GM08714 (cell line): ENCODE results near the gene SLCO1A2.

Source experiments
- H3K4me3 ChIP-seq: fragments of 200-500 bp; sonication (Bioruptor generic); 2 replicates; pipeline ENCODE4 v1.5.1; 2014; ENCODE audit warnings: mild to moderate bottlenecking, low read length, inconsistent platforms
- ZNF274 ChIP-seq: IDR thresholded peaks from 2 replicates; pipeline ENCODE4 v1.6.1; 2012; ENCODE audit warnings: mild to moderate bottlenecking, low read depth, low read length

Gene SLCO1A2

DNA sequence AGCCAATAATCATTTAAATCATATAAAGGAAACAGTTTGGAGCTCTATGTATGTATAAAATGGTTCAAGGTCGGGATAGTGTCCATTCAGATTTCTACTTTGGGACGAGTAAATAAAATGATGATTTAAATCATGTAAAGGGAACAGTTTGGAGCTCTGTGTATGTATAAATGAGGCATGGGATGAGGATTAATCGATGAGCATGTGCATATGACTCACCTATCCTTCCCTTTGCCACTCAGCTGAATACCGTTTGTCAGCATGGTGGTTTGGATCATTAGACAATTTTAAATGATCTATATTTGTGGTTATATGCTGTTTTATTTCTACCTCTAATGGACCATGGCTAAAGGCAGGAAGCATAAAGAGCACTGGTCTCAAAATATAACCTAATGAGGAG, 7.1 kb upstream of the SLCO1A2 start:
- TF ChIP-seq ZNF274: no peak
- H3K4me3 ChIP-seq: no peak overlapping the region

DNA sequence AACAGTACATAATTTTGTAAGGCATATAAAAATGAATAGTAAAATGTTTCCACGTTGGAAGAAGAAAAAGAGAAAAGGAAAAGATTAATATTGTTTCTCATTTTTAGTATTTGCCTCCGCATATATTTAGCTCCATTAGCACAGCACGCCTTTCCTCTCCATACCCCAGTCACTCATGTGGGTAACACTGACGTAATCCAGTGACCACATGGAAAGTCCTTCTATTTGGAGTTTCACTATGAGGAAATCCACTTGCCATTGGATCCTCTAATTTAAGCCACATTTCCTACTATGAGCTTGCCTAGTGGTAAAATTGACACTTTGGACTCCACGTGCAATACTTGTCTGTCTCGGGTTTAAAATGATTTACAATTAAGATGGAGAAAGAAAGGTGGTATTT, 5.7 kb upstream of the SLCO1A2 start:
- TF ChIP-seq ZNF274: no peak
- H3K4me3 ChIP-seq: no peak overlapping the region

DNA sequence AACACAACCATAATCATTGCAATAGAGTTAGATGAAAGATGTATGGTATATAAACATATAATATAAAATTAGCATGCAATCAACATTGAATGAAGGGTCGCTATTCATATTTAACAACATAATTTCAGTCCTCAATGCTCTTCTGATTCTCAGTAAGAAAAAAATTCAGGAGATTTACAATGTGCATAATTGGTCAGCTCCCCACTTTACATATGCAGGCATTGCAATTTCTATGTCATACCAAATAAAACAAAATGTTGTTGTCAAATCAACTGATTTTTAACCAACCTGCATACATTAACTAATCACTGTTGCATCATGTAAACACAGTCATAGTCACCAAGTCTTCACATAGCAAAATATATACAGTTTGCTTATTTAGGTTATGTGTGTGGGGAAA, 5.2 kb upstream of the SLCO1A2 start:
- H3K4me3 ChIP-seq: no peak overlapping the region
- TF ChIP-seq ZNF274: no peak

DNA sequence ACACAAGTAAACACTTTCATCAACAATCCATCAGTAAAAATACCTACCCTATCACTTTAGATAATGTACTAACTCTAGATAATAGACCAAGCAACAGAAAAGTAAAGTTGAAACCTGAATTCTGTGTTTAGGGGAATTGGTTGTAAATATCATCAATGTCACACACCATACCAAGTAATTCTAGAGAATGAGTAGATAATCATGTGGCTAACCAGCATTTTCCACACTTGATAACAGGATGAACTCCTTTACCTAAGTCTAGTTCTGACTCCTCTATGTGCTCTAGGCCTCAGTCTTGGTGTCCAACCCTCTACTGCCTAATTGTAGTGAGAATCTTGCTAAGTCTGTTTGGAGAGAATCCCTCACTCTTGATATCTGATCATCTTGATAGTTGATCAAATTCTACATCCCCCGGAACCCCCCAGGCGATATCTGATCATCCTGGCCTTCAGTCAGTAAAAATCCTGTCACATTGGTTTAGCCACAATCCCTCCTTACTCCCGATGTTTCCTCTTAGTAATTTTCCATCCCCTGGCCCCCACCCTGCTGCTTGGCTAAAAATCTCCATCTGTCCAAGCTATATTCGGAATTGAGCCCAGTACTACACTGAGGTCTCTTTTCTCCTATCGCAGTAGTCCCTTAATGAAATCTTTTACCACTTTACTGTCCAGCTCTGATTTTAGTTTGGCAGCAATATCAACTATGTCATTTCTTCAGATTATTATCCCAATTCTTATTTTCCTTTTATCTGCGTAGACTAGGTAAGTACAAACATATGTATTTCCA, 3.4 kb upstream of the SLCO1A2 start:
- TF ChIP-seq ZNF274: no peak
- H3K4me3 ChIP-seq: no peak overlapping the region

DNA sequence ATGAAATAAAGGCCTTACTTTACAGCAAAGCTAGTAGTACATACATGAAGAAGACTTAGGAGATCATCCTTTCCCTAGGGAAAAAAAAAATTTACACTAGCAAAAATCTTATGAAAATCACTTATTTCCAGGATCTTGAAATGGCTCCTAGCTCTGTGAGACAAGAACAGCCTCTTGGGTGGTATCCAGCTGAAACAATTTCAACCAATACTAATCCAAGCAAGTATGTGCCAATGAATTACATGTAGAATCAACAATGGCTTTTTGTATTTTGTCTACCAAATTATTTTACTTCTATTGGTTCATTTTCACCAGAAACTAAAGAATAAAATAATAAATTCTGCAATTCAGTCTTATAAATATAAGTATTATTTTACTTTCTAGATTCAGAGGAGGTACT, 2.7 kb upstream of the SLCO1A2 start:
- no peak overlapping the region for H3K4me3 ChIP-seq
- no peak for TF ChIP-seq ZNF274

DNA sequence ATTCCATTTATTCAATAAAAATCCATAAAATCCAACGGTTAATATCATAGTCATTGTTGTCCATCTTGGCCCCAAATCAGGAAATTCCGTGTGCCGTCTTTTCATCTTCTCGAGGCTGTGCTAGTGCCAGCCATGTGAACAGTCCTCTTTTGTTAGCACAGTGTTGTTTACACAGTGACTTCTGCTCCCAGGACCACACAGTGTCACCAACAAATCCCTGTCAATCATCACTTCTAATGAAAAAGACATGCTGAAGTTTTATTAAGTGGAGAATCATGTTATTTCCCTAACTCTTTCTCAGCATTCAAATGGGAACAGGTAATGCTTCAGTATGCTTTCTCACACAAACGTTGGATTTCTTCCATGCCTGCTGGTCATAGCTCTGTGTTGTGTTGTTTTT, 1.9 kb upstream of the SLCO1A2 start:
- H3K4me3 ChIP-seq: no peak overlapping the region
- TF ChIP-seq ZNF274: no peak

DNA sequence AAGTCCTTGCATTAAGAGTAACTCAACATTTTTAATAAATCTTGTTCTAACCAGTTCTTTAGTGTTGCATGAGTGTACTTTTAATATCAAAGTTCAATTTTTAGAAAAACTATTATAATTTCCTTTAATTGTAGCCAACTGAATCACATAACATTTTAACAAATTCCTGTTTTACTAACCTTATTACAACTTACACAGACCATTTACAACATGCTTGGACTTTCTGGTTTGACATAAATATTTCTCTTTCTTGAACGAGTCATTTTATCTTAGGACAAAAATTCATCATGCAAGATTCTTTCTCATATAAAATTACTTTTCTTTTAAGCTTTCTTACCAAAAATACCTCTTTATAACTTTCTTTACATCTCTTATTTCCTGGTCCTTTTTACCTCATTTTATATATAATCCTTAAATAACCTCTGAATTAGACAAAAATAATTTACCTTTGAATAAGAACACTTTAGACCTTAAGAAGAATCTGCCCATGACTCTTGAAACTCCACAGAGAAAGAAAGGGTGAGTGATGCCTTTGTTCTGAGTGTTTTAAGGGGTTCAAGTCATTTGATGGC, 3.9 kb downstream of the SLCO1A2 start:
- no peak overlapping the region for H3K4me3 ChIP-seq
- no peak for TF ChIP-seq ZNF274

DNA sequence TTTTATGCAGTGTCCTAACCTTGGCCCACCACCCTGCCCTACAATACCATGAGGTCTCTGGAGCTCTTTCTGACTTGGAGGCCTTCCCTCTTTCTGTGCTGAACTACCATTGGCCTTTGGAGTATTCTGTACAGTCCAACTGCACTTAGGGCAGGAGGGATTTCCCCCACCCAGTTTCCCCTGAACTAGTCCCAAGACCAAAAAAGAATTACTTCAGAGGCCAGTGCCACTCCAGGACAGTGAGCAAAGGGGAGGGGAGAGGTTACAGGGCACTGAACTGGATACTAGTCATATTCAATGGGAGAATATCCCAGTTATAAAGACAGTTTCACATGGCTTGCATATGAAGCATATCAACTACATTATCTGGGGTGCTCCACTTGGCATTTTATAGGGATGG, 6.1 kb downstream of the SLCO1A2 start:
- TF ChIP-seq ZNF274: no peak
- H3K4me3 ChIP-seq: no peak overlapping the region

DNA sequence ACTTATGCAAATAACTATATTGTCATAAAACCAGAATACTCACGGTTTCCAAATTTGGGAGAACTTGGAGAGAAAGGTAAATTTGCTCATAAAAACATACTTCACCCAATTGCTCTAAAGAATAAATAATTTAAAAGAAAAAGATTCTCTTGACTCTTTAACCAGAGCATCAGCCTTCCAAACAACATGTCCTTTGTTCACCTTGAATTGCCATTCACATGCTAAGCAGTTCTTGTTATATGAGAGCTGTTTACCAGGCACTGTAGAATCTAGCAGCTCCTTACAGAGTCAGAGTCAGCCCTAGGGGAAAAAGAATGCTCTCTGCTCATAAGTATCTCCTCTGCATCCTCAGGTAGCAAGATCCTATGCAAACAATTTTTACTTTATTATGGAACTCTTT, 10.2 kb downstream of the SLCO1A2 start:
- no peak for TF ChIP-seq ZNF274

DNA sequence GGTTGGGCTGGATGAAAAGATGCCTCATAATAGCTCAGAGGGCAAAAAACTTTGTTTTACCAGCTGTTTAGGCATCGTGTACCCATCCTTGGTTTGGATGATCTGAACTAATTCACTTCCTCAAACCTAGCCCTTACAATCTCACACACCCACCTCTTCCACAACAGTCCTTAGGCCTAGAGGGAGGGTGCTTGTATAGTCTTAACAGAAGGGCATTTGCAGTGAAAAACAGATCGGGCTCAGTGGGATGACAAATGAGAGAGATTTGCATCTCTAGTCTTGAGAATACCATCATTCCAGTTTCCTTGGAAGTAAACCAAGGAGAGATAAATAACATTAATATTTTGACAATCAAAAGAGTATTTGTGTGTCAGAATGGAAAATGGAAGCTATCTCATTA, 11.0 kb downstream of the SLCO1A2 start:
- TF ChIP-seq ZNF274: no peak
- no peak overlapping the region for H3K4me3 ChIP-seq

More for the DNA sequence above, 10.2 kb downstream of the SLCO1A2 start:
- no peak overlapping the region for H3K4me3 ChIP-seq

DNA sequence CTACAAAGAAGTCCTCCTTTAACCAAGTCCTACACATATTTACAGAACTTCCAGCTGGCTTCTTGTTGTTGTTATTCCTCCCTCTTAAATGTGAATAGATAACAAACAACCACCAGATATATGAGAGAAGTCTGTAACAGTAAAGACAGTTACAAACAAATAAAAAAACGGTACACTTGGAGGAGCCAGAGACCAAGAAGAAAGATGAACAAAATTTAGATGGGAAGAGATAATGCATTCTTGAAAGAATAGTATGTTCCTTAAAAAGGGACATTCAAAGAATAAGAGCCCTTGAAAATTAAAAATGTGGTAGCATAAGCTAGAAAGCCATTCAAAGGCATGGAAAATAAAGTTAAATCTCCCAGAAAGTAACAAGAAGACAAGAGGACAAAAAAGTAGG, 25.9 kb downstream of the SLCO1A2 start:
- H3K4me3 ChIP-seq: no peak overlapping the region
- no peak for TF ChIP-seq ZNF274

DNA sequence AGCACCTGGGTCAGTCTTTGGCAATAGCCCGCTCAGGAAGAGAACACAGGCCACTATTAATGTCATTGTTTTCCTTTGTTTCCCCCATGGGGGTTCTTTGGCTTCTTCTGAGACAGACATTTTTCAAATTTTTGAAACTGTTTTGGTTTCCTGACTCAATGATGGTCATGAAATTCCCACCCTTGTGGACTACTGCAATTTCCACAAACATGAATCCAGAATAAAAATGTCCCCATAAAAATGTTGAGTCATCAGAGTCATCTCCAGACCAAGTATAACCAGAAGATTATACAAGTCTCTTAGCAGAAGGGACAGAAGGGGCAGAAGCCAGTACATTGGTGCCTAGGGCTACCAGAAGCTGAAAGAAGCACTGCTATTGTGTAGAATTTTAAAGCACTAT, 29.1 kb downstream of the SLCO1A2 start:
- no peak for TF ChIP-seq ZNF274
- H3K4me3 ChIP-seq: no peak overlapping the region

DNA sequence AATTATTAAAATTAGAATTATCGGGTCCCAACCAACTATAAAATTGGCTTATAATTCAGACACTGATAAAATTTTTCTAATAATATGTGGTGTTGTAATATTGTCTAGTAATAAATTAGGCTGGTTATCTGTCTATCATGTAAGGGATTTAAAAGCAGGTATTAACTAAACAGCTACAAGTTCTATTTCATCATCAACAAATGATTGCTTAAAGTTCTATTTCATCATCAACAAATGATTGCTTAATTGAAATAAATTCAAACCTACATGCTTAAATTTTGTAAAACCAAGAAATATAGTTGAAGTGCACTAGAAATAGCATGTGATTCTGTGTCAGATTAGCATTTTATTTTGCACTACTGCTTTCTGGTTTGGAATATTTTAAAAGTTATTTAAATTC, 34.1 kb downstream of the SLCO1A2 start:
- TF ChIP-seq ZNF274: no peak
- no peak overlapping the region for H3K4me3 ChIP-seq

DNA sequence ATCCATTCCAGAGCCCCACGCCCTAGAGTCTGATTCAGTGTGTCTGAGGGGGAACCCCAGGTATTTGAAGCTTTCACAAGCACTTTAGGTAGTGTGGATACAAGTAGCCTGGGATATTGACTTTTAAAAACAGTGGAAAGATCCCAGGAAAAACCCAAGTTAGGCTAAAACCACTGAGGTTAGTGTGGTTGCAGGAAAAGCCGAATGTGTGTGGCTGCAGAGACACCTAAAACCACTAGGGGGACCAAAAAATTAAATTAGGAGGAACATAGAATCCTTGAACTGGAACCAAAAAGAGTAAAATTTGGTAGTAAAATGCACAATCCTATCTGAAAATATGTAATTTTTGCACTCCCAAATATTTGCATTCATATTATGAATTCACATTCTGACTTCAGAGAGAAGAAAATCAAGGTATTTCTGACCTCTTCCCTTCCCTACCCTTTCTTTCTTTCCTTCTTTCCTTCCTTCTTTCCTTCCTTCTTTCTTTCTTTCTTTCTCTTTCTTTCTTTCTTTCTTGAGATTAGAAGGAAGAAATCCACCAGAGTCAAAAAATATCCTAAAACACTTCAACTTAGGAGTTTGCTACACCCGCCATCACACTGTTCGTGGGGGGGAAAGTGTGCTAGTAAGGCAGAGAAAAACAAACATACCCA, 37.8 kb downstream of the SLCO1A2 start:
- no peak for TF ChIP-seq ZNF274
- no peak overlapping the region for H3K4me3 ChIP-seq

DNA sequence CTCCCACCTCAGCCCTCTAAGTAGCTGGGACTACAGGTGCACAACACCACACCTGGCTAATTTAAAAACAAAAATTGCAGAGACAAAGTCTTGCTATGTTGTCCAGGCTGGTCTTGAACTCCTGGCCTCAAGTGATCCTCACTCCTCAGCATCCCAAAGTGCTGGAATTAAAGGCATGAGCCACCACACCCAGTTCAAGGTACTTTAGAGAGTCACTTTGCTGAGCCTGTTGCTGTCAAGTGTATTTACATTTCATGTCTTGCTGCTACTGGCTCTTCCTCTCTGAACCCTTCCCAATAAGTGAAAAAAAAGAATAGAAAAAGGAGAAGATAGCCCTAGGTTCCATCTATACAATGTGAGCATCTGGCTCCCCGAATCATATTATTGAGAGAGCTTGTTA, 38.4 kb downstream of the SLCO1A2 start:
- no peak for TF ChIP-seq ZNF274
- H3K4me3 ChIP-seq: no peak overlapping the region
